Upper lobe of left lung (tissue), 6 donors: ENCODE results near the gene ST3GAL2. TPM values are rescaled to one million over a fixed set of nuclear protein-coding genes. Genes with fewer than 3 reads are reported as not detected.

Experiments used
- ATAC-seq, 2 donors: fragments of 200-7000 bp; cut with Tn5 transposase; one replicate each; pipeline ENCODE4 v1.9.1; 2022; ENCODE audit warnings: mild to moderate bottlenecking in 2 of 2, moderate library complexity in 2 of 2; ENCODE audit not compliant: low FRiP score in 2 of 2
- DNase-seq, 2 donors: peaks; one replicate each; pipeline ENCODE4 v3.0.0-alpha.2; 2019 to 2020
- H3K27ac ChIP-seq, 4 donors: fragments of 200-600 bp; sonication (generic); one replicate each; pipeline ENCODE4 v1.5.1; 2016 to 2019
- H3K27me3 ChIP-seq, 4 donors: fragments of 200-600 bp; sonication (generic); one replicate each; pipeline ENCODE4 v1.5.1; 2017 to 2019
- H3K36me3 ChIP-seq, 4 donors: fragments of 200-600 bp; sonication (generic); one replicate each; pipeline ENCODE4 v1.5.1; 2016 to 2019
- H3K4me1 ChIP-seq, 4 donors: fragments of 200-600 bp; sonication (generic); one replicate each; pipeline ENCODE4 v1.5.1; 2018 to 2019
- H3K4me3 ChIP-seq, 4 donors: fragments of 200-600 bp; sonication (generic); one replicate each; pipeline ENCODE4 v1.5.1; 2017 to 2019; ENCODE audit warnings: mild to moderate bottlenecking in 2 of 4, moderate library complexity in 1 of 4
- H3K9me3 ChIP-seq, 4 donors: fragments of 200-600 bp; sonication (generic); one replicate each; pipeline ENCODE4 v1.5.1; 2018 to 2019
- CTCF ChIP-seq, 6 experiments: fragments of 450-650 bp in 4 of 6; fragments of 200-600 bp in 2 of 6; sonication (generic) in 2 of 6; IDR thresholded peaks; one replicate each; pipeline ENCODE4 v1.5.1; 2016 to 2019; ENCODE audit warnings: antibody characterized with exemption in 6 of 6
- EP300 ChIP-seq, 4 donors: sonication (generic); formaldehyde crosslinking; IDR thresholded peaks; one replicate each; pipeline ENCODE4 v1.5.1; 2017; ENCODE audit warnings: antibody characterized with exemption in 4 of 4, control low read depth in 2 of 4
- POLR2A ChIP-seq, 4 donors: fragments of 450-650 bp; IDR thresholded peaks; one replicate each; pipeline ENCODE4 v1.5.1; 2016 to 2017; ENCODE audit warnings: antibody characterized with exemption in 4 of 4, mild to moderate bottlenecking in 2 of 4
- POLR2AphosphoS5 ChIP-seq, 2 donors: sonication (generic); formaldehyde crosslinking; IDR thresholded peaks; one replicate each; pipeline ENCODE4 v1.5.1; 2017; ENCODE audit warnings: antibody characterized with exemption in 2 of 2
- WGBS, 2 donors: methylation state at CpG; one replicate each; pipeline ENCODE4 v1.1.5; 2017 to 2018; 5-methylcytosine and 5-hydroxymethylcytosine counted together
- total RNA-seq, 6 donors: library from RNA; depleted of rRNA in 4 of 6; stranded (reverse); fragments of >200 nt in 4 of 6; gene quantifications; one replicate each; pipeline versions ENCODE4 v1.1.0 to v1.2.1, GENCODE V29; 2016 to 2021
- donor health status: DM: no; HTN: no; CAD: no; lungs with moderate emphysema.
- donor health status: DM: no; HTN: yes; CAD: no; lungs with severe emphysema.

ST3GAL2 gene
- total RNA-seq, 6 donors from 2014 or later, result 12.5 to 50.3 (median 26.1) TPM

GRCh38 chr16:70444249-70445063, 5.6 kb upstream of the ST3GAL2 start:
- DNase-seq (no peak), ATAC-seq (no peak)
- H3K36me3 ChIP-seq, result no peaks in the 10 kb centered on the region
- peaks cover 0 to 6% (median 5%) of the 10 kb centered on the region in 4 donors for H3K4me1 ChIP-seq
- H3K27me3 ChIP-seq, result no peaks in the 10 kb centered on the region
- no peak overlapping the region for H3K4me3 ChIP-seq
- no peaks in the 10 kb centered on the region for H3K9me3 ChIP-seq
- 81 to 91% methylated on average over 4 of the region's 4 CpGs for WGBS, 2 donors
- no peak for TF ChIP-seq POLR2AphosphoS5 (IDR thresholded peaks at IDR 0.05)
- TF ChIP-seq EP300 (IDR thresholded peaks at IDR 0.05), result no peak
- no peak for TF ChIP-seq CTCF (IDR thresholded peaks at IDR 0.05)
- no peak for TF ChIP-seq POLR2A (IDR thresholded peaks at IDR 0.05)
- no peak overlapping the region for H3K27ac ChIP-seq

- 93% methylated on average over 7 of the region's 7 CpGs for WGBS, 2 donors
- no peaks in the 10 kb centered on the region for H3K27me3 ChIP-seq
- H3K27ac ChIP-seq, result no peak overlapping the region
- no peaks in the 10 kb centered on the region for H3K36me3 ChIP-seq
- no peak for DNase-seq
- no peak for ATAC-seq
- peaks cover 2 to 19% (median 17%) of the 10 kb centered on the region in 4 donors for H3K4me1 ChIP-seq
- no peaks in the 10 kb centered on the region for H3K9me3 ChIP-seq
- TF ChIP-seq EP300 (IDR thresholded peaks at IDR 0.05) (no peak), POLR2AphosphoS5 (IDR thresholded peaks at IDR 0.05) (no peak), POLR2A (IDR thresholded peaks at IDR 0.05) (no peak), CTCF (IDR thresholded peaks at IDR 0.05) (no peak)
- H3K4me3 ChIP-seq, result no peak overlapping the region
Observed at GRCh38 chr16:70442344-70442743, 3.4 kb upstream of the ST3GAL2 start.

- H3K27me3 ChIP-seq, result no peaks in the 10 kb centered on the region
- DNase-seq, result no peak
- no peaks in the 10 kb centered on the region for H3K9me3 ChIP-seq
- H3K4me1 ChIP-seq, result peaks cover 10 to 27% (median 24%) of the 10 kb centered on the region in 4 donors
- no peak overlapping the region for H3K27ac ChIP-seq
- no peak for TF ChIP-seq POLR2AphosphoS5 (IDR thresholded peaks at IDR 0.05)
- TF ChIP-seq EP300 (IDR thresholded peaks at IDR 0.05), result no peak
- TF ChIP-seq CTCF (IDR thresholded peaks at IDR 0.05), result no peak
- TF ChIP-seq POLR2A (IDR thresholded peaks at IDR 0.05), result no peak
- no peaks in the 10 kb centered on the region for H3K36me3 ChIP-seq
- no peak overlapping the region for H3K4me3 ChIP-seq
- no peak for ATAC-seq
- WGBS, 2 donors, result 91 to 92% methylated on average over 8 of the region's 8 CpGs
Observed at GRCh38 chr16:70441406-70441990, 2.6 kb upstream of the ST3GAL2 start.

GRCh38 chr16:70440009-70440692, 1.3 kb upstream of the ST3GAL2 start:
- TF ChIP-seq EP300 (IDR thresholded peaks at IDR 0.05), result no peak
- no peak for TF ChIP-seq CTCF (IDR thresholded peaks at IDR 0.05)
- no peak for TF ChIP-seq POLR2A (IDR thresholded peaks at IDR 0.05)
- TF ChIP-seq POLR2AphosphoS5 (IDR thresholded peaks at IDR 0.05), result no peak
- no peaks in the 10 kb centered on the region for H3K27me3 ChIP-seq
- H3K4me3 ChIP-seq, result peak overlapping the region in 3 of 4 donors; percentile 69 to 94 (median 82)
- H3K9me3 ChIP-seq, result no peaks in the 10 kb centered on the region
- H3K36me3 ChIP-seq, result no peaks in the 10 kb centered on the region
- WGBS, 2 donors, result 64 to 84% methylated on average over 11 of the region's 11 CpGs
- no peak for ATAC-seq
- no peak for DNase-seq
- H3K27ac ChIP-seq, result peak overlapping the region in 1 of 4 donors; percentile 90
- peaks cover 13 to 32% (median 27%) of the 10 kb centered on the region in 4 donors for H3K4me1 ChIP-seq
